ENCODE measurements around the gene PIM3.

PIM3 gene

GRCh38 chr22:49962012-49962750 lies 1.6 kb downstream of the PIM3 start:
- peak overlapping the region; percentile 90 for H3K27ac Mint-ChIP-seq
- H3K36me3 Mint-ChIP-seq (ENCODE audit: low read depth) = peaks cover 22% of the 10 kb centered on the region
- no peaks in the 10 kb centered on the region for H3K27me3 Mint-ChIP-seq (ENCODE audit: low read depth)
- peaks cover 21% of the 10 kb centered on the region for H3K4me1 Mint-ChIP-seq (ENCODE audit: low read depth)
- H3K4me3 Mint-ChIP-seq = peak overlapping the region; percentile 88
- no peaks in the 10 kb centered on the region for H3K9me3 Mint-ChIP-seq

- H3K36me3 Mint-ChIP-seq (ENCODE audit: low read depth) = peaks cover 22% of the 10 kb centered on the region
- H3K27ac Mint-ChIP-seq = peak overlapping the region; percentile 82
- no peaks in the 10 kb centered on the region for H3K27me3 Mint-ChIP-seq (ENCODE audit: low read depth)
- H3K9me3 Mint-ChIP-seq = no peaks in the 10 kb centered on the region
- peaks cover 21% of the 10 kb centered on the region for H3K4me1 Mint-ChIP-seq (ENCODE audit: low read depth)
- peak overlapping the region; percentile 76 for H3K4me3 Mint-ChIP-seq
These were observed 2.4 kb downstream of the PIM3 start for GRCh38 chr22:49962751-49963646.

- Mint-ChIP-seq H3K27me3 (ENCODE audit: low read depth) (no peaks in the 10 kb centered on the region), H3K27ac (peak overlapping the region; percentile 82), H3K4me3 (peak overlapping the region; percentile 76), H3K9me3 (no peaks in the 10 kb centered on the region), H3K4me1 (ENCODE audit: low read depth) (peaks cover 21% of the 10 kb centered on the region), H3K36me3 (ENCODE audit: low read depth) (peaks cover 22% of the 10 kb centered on the region)
These were observed 3.1 kb downstream of the PIM3 start for GRCh38 chr22:49963647-49964026.

GRCh38 chr22:49964136-49965090 lies 3.8 kb downstream of the PIM3 start:
- Mint-ChIP-seq H3K27me3 (ENCODE audit: low read depth) (no peaks in the 10 kb centered on the region), H3K36me3 (ENCODE audit: low read depth) (peaks cover 22% of the 10 kb centered on the region), H3K27ac (peak overlapping the region; percentile 82), H3K9me3 (no peaks in the 10 kb centered on the region), H3K4me1 (ENCODE audit: low read depth) (peaks cover 17% of the 10 kb centered on the region), H3K4me3 (peak overlapping the region; percentile 76)

- Mint-ChIP-seq H3K4me1 (ENCODE audit: low read depth) (peaks cover 15% of the 10 kb centered on the region), H3K9me3 (no peaks in the 10 kb centered on the region), H3K27ac (no peak overlapping the region), H3K27me3 (ENCODE audit: low read depth) (no peaks in the 10 kb centered on the region), H3K36me3 (ENCODE audit: low read depth) (peaks cover 22% of the 10 kb centered on the region), H3K4me3 (no peak overlapping the region)
These were observed 4.8 kb downstream of the PIM3 start for GRCh38 chr22:49965091-49966040.

- H3K27me3 Mint-ChIP-seq (ENCODE audit: low read depth) = no peaks in the 10 kb centered on the region
- no peak overlapping the region for H3K4me3 Mint-ChIP-seq
- H3K36me3 Mint-ChIP-seq (ENCODE audit: low read depth) = peaks cover 22% of the 10 kb centered on the region
- no peak overlapping the region for H3K27ac Mint-ChIP-seq
- peaks cover 22% of the 10 kb centered on the region for H3K4me1 Mint-ChIP-seq (ENCODE audit: low read depth)
- no peaks in the 10 kb centered on the region for H3K9me3 Mint-ChIP-seq
These were observed 5.6 kb downstream of the PIM3 start for GRCh38 chr22:49966041-49966773.

GRCh38 chr22:49966774-49967705 lies 6.5 kb downstream of the PIM3 start:
- Mint-ChIP-seq H3K36me3 (ENCODE audit: low read depth) (peaks cover 16% of the 10 kb centered on the region), H3K4me3 (no peak overlapping the region), H3K4me1 (ENCODE audit: low read depth) (peaks cover 22% of the 10 kb centered on the region), H3K27ac (peak overlapping the region; percentile 49), H3K27me3 (ENCODE audit: low read depth) (no peaks in the 10 kb centered on the region), H3K9me3 (no peaks in the 10 kb centered on the region)

GRCh38 chr22:49967706-49968208 lies 7.2 kb downstream of the PIM3 start:
- no peaks in the 10 kb centered on the region for H3K9me3 Mint-ChIP-seq
- peak overlapping the region; percentile 49 for H3K27ac Mint-ChIP-seq
- peaks cover 13% of the 10 kb centered on the region for H3K36me3 Mint-ChIP-seq (ENCODE audit: low read depth)
- H3K4me3 Mint-ChIP-seq = no peak overlapping the region
- no peaks in the 10 kb centered on the region for H3K27me3 Mint-ChIP-seq (ENCODE audit: low read depth)
- H3K4me1 Mint-ChIP-seq (ENCODE audit: low read depth) = peaks cover 22% of the 10 kb centered on the region

- Mint-ChIP-seq H3K4me1 (ENCODE audit: low read depth) (peaks cover 22% of the 10 kb centered on the region), H3K27me3 (ENCODE audit: low read depth) (no peaks in the 10 kb centered on the region), H3K36me3 (ENCODE audit: low read depth) (peaks cover 12% of the 10 kb centered on the region), H3K9me3 (no peaks in the 10 kb centered on the region), H3K27ac (peak overlapping the region; percentile 21), H3K4me3 (no peak overlapping the region)
These were observed 7.8 kb downstream of the PIM3 start for GRCh38 chr22:49968313-49968830.

GRCh38 chr22:49968831-49969661 lies 8.5 kb downstream of the PIM3 start:
- Mint-ChIP-seq H3K4me1 (ENCODE audit: low read depth) (peaks cover 15% of the 10 kb centered on the region), H3K27me3 (ENCODE audit: low read depth) (no peaks in the 10 kb centered on the region), H3K36me3 (ENCODE audit: low read depth) (peaks cover 5% of the 10 kb centered on the region), H3K27ac (peak overlapping the region; percentile 21), H3K9me3 (no peaks in the 10 kb centered on the region), H3K4me3 (no peak overlapping the region)
